MG63 (cell line): Measurements from ENCODE around the gene RGS7. TPM values are rescaled to one million over a fixed set of nuclear protein-coding genes. Genes with fewer than 3 reads are reported as not detected.
A peak's percentile ranks its signal among the peaks of the same experiment; 100 is the strongest.
"Not testable (repeated sequence)": the region's sequence is repeated elsewhere in the genome, so short reads cannot be mapped to it uniquely, and the experiment has no call there.

Experiments used
- DNase-seq: peaks from one replicate; pipeline ENCODE4 v3.0.0-alpha.2; 2020
- H3K27me3 ChIP-seq: fragments of 250-450 bp; sonication (Bioruptor Pico); 2 replicates; pipeline ENCODE4 v1.5.1; 2020; ENCODE audit warnings: mild to moderate bottlenecking, moderate library complexity
- H3K36me3 ChIP-seq: fragments of 250-450 bp; sonication (Bioruptor Pico); 2 replicates; pipeline ENCODE4 v1.5.1; 2020; ENCODE audit warnings: mild to moderate bottlenecking, moderate library complexity
- H3K4me3 ChIP-seq: fragments of 250-450 bp; sonication (Bioruptor Pico); 2 replicates; pipeline ENCODE4 v1.5.1; 2020; ENCODE audit warnings: mild to moderate bottlenecking, moderate library complexity
- H3K9me3 ChIP-seq: fragments of 250-450 bp; sonication (Bioruptor Pico); 2 replicates; pipeline ENCODE4 v1.5.1; 2020; ENCODE audit warnings: mild to moderate bottlenecking, moderate library complexity
- total RNA-seq: library from RNA; depleted of rRNA; stranded (reverse); fragments of >200 nt; shearing (Covaris generic); gene quantifications from 2 replicates; pipeline ENCODE4 v1.2.3, GENCODE V29; 2014; ENCODE audit warnings: low replicate concordance

Gene RGS7
- total RNA-seq, 1 experiment from 2014 or later = 0.13 TPM

GRCh38 chr1:241212628-241213027 lies 144.4 kb downstream of the RGS7 start:
- H3K9me3 ChIP-seq = peaks cover 3% of the 10 kb centered on the region; the same call in 1 of the 2 replicates
- no peak for DNase-seq
- no peak overlapping the region for H3K4me3 ChIP-seq
- no peaks in the 10 kb centered on the region for H3K36me3 ChIP-seq
- H3K27me3 ChIP-seq = no peaks in the 10 kb centered on the region

GRCh38 chr1:241208910-241209379 lies 148.1 kb downstream of the RGS7 start:
- Histone ChIP-seq H3K36me3 (no peaks in the 10 kb centered on the region), H3K27me3 (peaks cover 2% of the 10 kb centered on the region), H3K9me3 (no peaks in the 10 kb centered on the region), H3K4me3 (no peak overlapping the region)
- DNase-seq = no peak

GRCh38 chr1:241203817-241204216 lies 153.2 kb downstream of the RGS7 start:
- Histone ChIP-seq H3K4me3 (no peak overlapping the region), H3K9me3 (no peaks in the 10 kb centered on the region; the same call in 1 of the 2 replicates), H3K27me3 (peaks cover 5% of the 10 kb centered on the region), H3K36me3 (no peaks in the 10 kb centered on the region)
- no peak for DNase-seq

- no peak overlapping the region for H3K4me3 ChIP-seq
- DNase-seq = no peak
- H3K36me3 ChIP-seq = no peaks in the 10 kb centered on the region
- H3K27me3 ChIP-seq = peaks cover 5% of the 10 kb centered on the region
- H3K9me3 ChIP-seq = no peaks in the 10 kb centered on the region; the same call in 1 of the 2 replicates
These were observed 154.6 kb downstream of the RGS7 start for GRCh38 chr1:241202401-241202800.

- H3K36me3 ChIP-seq = no peaks in the 10 kb centered on the region
- no peaks in the 10 kb centered on the region for H3K9me3 ChIP-seq
- H3K27me3 ChIP-seq = no peaks in the 10 kb centered on the region
- no peak for DNase-seq
- no peak overlapping the region for H3K4me3 ChIP-seq
These were observed 170.3 kb downstream of the RGS7 start for GRCh38 chr1:241186716-241187115.

GRCh38 chr1:241181971-241182370 lies 175.0 kb downstream of the RGS7 start:
- DNase-seq = no peak
- Histone ChIP-seq H3K9me3 (no peaks in the 10 kb centered on the region), H3K27me3 (no peaks in the 10 kb centered on the region), H3K4me3 (no peak overlapping the region), H3K36me3 (no peaks in the 10 kb centered on the region)

- Histone ChIP-seq H3K27me3 (no peaks in the 10 kb centered on the region), H3K9me3 (no peaks in the 10 kb centered on the region), H3K36me3 (no peaks in the 10 kb centered on the region), H3K4me3 (no peak overlapping the region)
- no peak for DNase-seq
These were observed 175.5 kb downstream of the RGS7 start for GRCh38 chr1:241181471-241181870.

- no peaks in the 10 kb centered on the region for H3K27me3 ChIP-seq
These were observed 176.4 kb downstream of the RGS7 start for GRCh38 chr1:241180569-241180968.

GRCh38 chr1:241177660-241178059 lies 179.3 kb downstream of the RGS7 start:
- no peak for DNase-seq
- H3K9me3 ChIP-seq = no peaks in the 10 kb centered on the region
- no peaks in the 10 kb centered on the region for H3K27me3 ChIP-seq
- H3K4me3 ChIP-seq = no peak overlapping the region
- no peaks in the 10 kb centered on the region for H3K36me3 ChIP-seq

More at GRCh38 chr1:241180569-241180968, 176.4 kb downstream of the RGS7 start:
- no peak overlapping the region for H3K4me3 ChIP-seq
- H3K9me3 ChIP-seq = no peaks in the 10 kb centered on the region
- DNase-seq = no peak
- no peaks in the 10 kb centered on the region for H3K36me3 ChIP-seq

GRCh38 chr1:241172486-241172885 lies 184.5 kb downstream of the RGS7 start:
- Histone ChIP-seq H3K9me3 (no peaks in the 10 kb centered on the region), H3K27me3 (no peaks in the 10 kb centered on the region), H3K36me3 (no peaks in the 10 kb centered on the region), H3K4me3 (no peak overlapping the region)
- no peak for DNase-seq

- Histone ChIP-seq H3K27me3 (no peaks in the 10 kb centered on the region), H3K9me3 (no peaks in the 10 kb centered on the region), H3K36me3 (no peaks in the 10 kb centered on the region), H3K4me3 (no peak overlapping the region)
- DNase-seq = no peak
These were observed 185.0 kb downstream of the RGS7 start for GRCh38 chr1:241171991-241172390.

- no peak overlapping the region for H3K4me3 ChIP-seq
- H3K27me3 ChIP-seq = no peaks in the 10 kb centered on the region
- H3K36me3 ChIP-seq = no peaks in the 10 kb centered on the region
- H3K9me3 ChIP-seq = no peaks in the 10 kb centered on the region
- no peak for DNase-seq
These were observed 189.8 kb downstream of the RGS7 start for GRCh38 chr1:241167121-241167630.

- DNase-seq = no peak
- H3K4me3 ChIP-seq = no peak overlapping the region
- no peaks in the 10 kb centered on the region for H3K9me3 ChIP-seq
These were observed 190.4 kb downstream of the RGS7 start for GRCh38 chr1:241166625-241167024.

GRCh38 chr1:241165256-241165655 lies 191.7 kb downstream of the RGS7 start:
- DNase-seq = not testable (repeated sequence)

More at GRCh38 chr1:241166625-241167024, 190.4 kb downstream of the RGS7 start:
- Histone ChIP-seq H3K36me3 (no peaks in the 10 kb centered on the region), H3K27me3 (no peaks in the 10 kb centered on the region)

GRCh38 chr1:241163363-241163762 lies 193.6 kb downstream of the RGS7 start:
- Histone ChIP-seq H3K36me3 (no peaks in the 10 kb centered on the region), H3K4me3 (no peak overlapping the region), H3K9me3 (no peaks in the 10 kb centered on the region), H3K27me3 (no peaks in the 10 kb centered on the region)
- no peak for DNase-seq

More at GRCh38 chr1:241165256-241165655, 191.7 kb downstream of the RGS7 start:
- H3K27me3 ChIP-seq, H3K4me3 ChIP-seq, H3K36me3 ChIP-seq, H3K9me3 ChIP-seq: not testable (repeated sequence)

- H3K36me3 ChIP-seq = no peaks in the 10 kb centered on the region
- no peak for DNase-seq
- H3K9me3 ChIP-seq = no peaks in the 10 kb centered on the region
- no peak overlapping the region for H3K4me3 ChIP-seq
- no peaks in the 10 kb centered on the region for H3K27me3 ChIP-seq
These were observed 195.8 kb downstream of the RGS7 start for GRCh38 chr1:241161188-241161689.

GRCh38 chr1:241157435-241157834 lies 199.6 kb downstream of the RGS7 start:
- H3K9me3 ChIP-seq = no peaks in the 10 kb centered on the region
- DNase-seq = no peak
- H3K27me3 ChIP-seq = no peaks in the 10 kb centered on the region
- no peaks in the 10 kb centered on the region for H3K36me3 ChIP-seq
- H3K4me3 ChIP-seq = no peak overlapping the region

- Histone ChIP-seq H3K4me3 (no peak overlapping the region), H3K27me3 (no peaks in the 10 kb centered on the region), H3K36me3 (no peaks in the 10 kb centered on the region), H3K9me3 (no peaks in the 10 kb centered on the region)
- DNase-seq = peak; percentile 73
These were observed 200.6 kb downstream of the RGS7 start for GRCh38 chr1:241156231-241156965.
